Inferior parietal cortex (tissue), 1 donor: Measurements from ENCODE around the gene ARHGEF4.
A peak's percentile ranks its signal among the peaks of the same experiment; 100 is the strongest.
"Not testable (repeated sequence)": the region's sequence is repeated elsewhere in the genome, so short reads cannot be mapped to it uniquely, and the experiment has no call there.

Experiments
- DNase-seq: peaks from one replicate; pipeline ENCODE4 v3.0.0-alpha.2; 2016; ENCODE audit errors: extremely low spot score

ARHGEF4 gene

GRCh38 chr2:131052741-131053263, 216.1 kb downstream of the ARHGEF4 start:
- DNase-seq: no peak

DNA sequence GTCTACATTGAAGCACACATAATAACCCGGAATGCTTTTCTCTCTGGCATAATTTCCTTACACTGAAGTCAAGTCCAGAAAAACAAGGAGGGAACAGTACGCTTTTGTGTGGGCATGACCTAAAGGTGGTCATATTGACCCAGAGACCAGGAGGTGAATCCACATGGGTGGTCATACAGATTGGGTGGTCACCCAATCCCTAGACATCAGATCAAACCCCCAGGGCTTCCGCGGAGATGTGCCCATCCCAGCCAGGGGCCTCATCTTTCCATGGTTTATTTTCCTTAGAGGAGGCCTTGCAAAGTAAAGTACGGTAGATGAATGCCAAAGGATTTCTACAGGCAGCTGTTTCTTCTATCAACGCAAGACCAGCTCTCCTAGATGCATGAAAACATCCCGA, 217.8 kb downstream of the ARHGEF4 start:
- no peak for DNase-seq

GRCh38 chr2:131055169-131056065, 218.7 kb downstream of the ARHGEF4 start:
- DNase-seq: no peak

- DNase-seq: peak; percentile 59
Measured at GRCh38 chr2:131056204-131056931, 219.7 kb downstream of the ARHGEF4 start.

DNA sequence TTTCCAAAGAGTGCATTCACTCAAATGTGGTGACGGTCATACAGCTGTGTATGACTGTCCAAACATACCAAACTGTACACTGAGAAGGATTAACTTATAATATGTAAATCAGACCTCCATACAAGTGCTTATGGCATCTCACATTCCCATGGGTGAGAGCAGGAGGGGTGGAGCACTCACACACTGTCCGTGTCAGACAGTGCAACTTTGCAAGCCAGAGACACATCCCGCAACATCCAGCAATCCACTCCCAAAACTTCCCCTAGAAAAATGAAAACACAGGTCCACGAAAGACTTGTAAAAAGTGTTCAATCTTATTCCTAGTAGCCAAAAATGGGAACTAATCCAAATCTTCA, 220.2 kb downstream of the ARHGEF4 start:
- DNase-seq: no peak

- no peak for DNase-seq
Measured at GRCh38 chr2:131058214-131058843, 221.6 kb downstream of the ARHGEF4 start.

GRCh38 chr2:131058920-131059319, 222.2 kb downstream of the ARHGEF4 start:
- DNase-seq: peak; percentile 73

DNA sequence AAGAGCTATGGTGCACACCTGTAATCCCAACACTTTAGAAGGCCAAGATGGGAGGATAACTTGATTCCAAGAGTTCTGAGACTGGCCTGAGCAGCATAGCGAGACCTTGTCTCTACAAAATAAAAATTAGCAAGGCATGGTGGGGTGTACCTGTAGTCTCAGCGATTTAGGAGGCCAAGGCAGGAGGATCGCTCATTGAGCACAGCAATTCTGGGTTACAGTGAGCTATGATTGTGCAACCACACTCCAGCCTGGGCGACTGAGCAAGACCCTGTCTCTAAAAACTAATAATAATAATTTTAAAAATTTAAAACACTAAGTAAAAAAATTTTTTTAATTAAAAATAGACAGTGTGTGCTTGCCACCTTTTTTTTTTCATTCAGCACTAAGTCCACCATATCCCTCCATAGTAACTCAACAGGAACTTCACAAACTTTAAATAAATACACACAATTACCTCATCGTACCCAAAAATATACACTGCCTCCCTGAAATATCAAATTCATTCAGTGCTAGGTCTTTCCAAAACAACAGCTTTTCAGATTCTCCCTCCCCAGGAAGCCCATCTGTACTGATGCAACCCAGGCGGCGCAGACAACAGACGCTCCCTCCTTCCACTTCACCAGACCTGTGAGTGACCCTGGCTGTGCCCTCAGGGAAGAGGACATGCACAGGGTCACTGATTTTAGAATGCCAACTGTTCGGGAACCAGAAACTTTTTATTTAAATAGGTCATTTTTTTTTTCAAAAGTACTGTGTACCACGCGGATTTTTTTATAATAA, 227.0 kb downstream of the ARHGEF4 start:
- no peak for DNase-seq

GRCh38 chr2:131064589-131065512, 228.1 kb downstream of the ARHGEF4 start:
- DNase-seq: no peak

- DNase-seq: no peak
Measured at GRCh38 chr2:131067465-131068125, 230.9 kb downstream of the ARHGEF4 start.

DNA sequence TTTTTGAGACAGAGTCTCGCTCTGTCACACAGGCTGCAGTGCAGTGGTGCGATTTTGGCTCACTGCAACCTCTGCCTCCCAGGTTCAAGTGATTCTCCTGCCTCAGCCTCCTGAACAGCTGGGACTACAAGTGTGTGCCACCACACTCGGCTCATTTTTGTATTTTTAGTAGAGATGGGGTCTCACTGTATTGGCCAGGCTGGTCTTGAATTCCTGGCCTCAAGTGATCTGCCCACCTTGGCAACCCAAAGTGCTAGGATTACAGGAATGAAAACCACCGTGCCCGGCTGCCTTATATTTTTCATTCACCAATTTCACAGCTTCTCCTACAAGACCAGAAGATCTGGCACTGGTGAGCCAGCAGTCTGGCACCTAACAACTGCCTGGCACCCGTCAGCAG, 231.5 kb downstream of the ARHGEF4 start:
- not testable (repeated sequence) for DNase-seq

GRCh38 chr2:131075578-131075977, 238.9 kb downstream of the ARHGEF4 start:
- not testable (repeated sequence) for DNase-seq

DNA sequence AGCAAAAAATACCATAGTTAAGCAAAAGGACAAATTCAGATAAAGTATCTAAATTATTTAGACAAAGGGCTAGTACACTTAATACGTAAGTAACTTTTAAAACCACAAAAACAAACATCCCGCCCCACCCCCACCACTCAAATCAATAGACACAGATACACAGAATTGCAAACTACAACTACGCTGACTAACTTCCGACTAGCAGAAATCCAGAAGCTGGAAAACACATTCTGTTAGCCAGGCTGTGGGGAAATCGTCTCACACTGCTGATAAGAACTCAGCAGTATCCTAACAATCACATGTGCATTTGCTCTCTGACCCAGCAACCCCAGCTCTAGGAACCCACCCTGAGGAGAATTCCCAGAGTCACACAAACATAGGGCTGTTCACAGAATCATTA, 240.0 kb downstream of the ARHGEF4 start:
- DNase-seq: no peak

GRCh38 chr2:131077182-131077846, 240.6 kb downstream of the ARHGEF4 start:
- DNase-seq: no peak

DNA sequence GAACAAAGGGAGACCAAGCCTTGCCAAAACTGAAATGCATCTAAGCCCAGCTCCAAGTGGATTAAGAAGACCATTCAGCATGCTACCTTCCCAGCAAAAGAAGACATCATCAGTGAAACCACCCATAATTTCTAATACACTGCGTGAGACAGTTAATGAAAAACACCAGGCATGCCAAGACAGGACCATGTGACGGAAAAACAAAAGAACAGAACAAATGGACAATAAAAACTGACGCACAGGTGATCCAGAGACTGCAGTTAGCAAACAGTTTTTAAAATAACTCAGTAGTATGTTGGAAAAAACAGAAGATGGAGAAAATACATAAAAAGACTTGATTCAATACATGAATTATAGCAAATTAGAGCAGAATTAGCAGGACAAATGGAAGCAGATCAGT, 241.3 kb downstream of the ARHGEF4 start:
- no peak for DNase-seq

DNA sequence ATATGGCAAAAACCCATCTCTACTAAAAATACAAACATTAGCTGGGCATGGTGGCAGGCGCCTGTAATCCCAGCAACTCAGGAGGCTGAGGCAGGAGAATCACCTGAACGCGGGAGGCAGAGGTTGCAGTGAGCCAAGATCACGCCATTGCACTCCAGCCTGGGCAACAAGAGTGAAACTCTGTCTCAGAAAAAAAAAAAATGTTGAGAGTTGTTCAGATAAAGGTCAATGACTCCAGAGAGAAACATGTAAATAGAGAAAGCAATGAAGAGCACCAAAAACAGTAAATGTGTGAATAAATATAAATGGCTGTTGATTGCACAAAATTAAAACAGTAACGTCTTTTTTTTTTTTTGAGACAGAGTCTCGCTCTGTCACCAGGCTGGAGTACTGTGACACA, 243.2 kb downstream of the ARHGEF4 start:
- not testable (repeated sequence) for DNase-seq

DNA sequence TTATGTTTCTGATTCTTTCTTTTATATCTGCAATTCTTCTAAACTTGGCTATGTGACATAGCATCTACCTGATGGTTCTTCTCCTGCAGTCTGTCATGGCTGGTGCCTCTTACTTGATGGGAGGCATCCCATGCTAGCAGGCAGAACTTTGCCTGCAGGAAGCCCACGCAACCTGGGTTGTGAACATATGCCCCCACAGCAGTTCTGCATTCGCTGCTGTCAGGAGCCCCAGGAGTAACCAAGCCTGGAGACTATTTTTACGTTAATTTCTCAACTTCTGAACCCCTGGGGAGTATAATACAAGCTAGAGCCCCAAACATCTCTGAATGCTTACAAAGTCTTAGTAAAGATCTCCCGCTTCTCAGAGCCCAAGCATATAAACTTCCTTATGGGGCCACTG, 244.5 kb downstream of the ARHGEF4 start:
- no peak for DNase-seq

DNA sequence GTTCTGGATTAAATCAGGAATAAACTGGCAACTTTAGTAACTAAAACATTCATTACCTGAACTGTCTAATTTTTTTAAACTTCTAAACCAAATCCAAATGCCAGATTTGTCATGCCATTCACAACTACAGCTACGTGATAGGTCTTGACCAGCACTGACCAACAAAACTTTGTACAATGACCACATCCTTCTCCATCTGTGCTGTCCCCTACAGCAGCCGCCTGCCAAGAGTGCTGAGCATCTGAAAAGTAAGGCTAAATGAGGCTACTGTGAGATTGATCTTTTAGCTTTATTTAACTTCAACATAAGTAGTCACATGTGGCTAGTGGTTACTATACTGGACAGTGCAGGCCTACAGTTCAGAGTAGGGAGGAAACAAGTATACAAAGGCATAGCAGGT, 248.9 kb downstream of the ARHGEF4 start:
- DNase-seq: no peak

- no peak for DNase-seq
Measured at GRCh38 chr2:131092458-131093005, 255.8 kb downstream of the ARHGEF4 start.
